Fibroblast of villous mesenchyme (primary cell): Measurements from ENCODE around the gene CDK5RAP3. TPM values are rescaled to one million over a fixed set of nuclear protein-coding genes. Genes with fewer than 3 reads are reported as not detected.

Experiments
- DNase-seq: peaks from one replicate; pipeline ENCODE4 v3.0.0-alpha.2; 2010; ENCODE audit warnings: low read depth
- H3K4me3 ChIP-seq: 2 replicates; pipeline ENCODE4 v1.5.1; 2011; ENCODE audit warnings: low read depth, mild to moderate bottlenecking, low read length
- total RNA-seq: library from RNA; depleted of rRNA; stranded (reverse); fragments of >200 nt; gene quantifications from 2 replicates; pipeline ENCODE4 v1.2.3, GENCODE V29; 2012
- TF ChIP-seq, protein P1 (sequence below): IDR thresholded peaks from 2 replicates; pipeline ENCODE4 v1.5.1; 2012; ENCODE audit warnings: low read depth, mild to moderate bottlenecking, low read length; ENCODE audit not compliant: insufficient read depth

The CDK5RAP3 gene
- total RNA-seq, 1 donor, result 32.4 TPM

DNA sequence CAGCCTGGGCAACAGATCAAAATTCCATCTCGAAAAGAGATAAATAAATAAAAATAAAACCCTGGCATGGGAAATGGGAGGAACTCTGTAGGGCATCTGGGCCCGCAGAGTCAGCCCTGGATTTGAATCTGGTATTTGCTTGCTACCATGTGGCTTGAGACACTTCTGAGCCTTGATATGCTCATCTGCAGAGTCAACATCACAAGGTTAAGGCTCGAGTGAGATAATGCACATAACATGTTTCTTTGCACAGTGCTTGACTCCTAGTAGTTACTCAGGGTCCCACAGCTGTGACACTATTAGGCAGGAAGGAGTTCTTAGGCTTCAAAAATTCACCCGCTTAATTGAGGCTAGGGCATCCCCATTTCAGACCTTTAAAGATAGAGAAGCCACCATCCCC lies 21.3 kb downstream of the CDK5RAP3 start:
- TF ChIP-seq, protein P1, sequence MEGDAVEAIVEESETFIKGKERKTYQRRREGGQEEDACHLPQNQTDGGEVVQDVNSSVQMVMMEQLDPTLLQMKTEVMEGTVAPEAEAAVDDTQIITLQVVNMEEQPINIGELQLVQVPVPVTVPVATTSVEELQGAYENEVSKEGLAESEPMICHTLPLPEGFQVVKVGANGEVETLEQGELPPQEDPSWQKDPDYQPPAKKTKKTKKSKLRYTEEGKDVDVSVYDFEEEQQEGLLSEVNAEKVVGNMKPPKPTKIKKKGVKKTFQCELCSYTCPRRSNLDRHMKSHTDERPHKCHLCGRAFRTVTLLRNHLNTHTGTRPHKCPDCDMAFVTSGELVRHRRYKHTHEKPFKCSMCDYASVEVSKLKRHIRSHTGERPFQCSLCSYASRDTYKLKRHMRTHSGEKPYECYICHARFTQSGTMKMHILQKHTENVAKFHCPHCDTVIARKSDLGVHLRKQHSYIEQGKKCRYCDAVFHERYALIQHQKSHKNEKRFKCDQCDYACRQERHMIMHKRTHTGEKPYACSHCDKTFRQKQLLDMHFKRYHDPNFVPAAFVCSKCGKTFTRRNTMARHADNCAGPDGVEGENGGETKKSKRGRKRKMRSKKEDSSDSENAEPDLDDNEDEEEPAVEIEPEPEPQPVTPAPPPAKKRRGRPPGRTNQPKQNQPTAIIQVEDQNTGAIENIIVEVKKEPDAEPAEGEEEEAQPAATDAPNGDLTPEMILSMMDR, result no peak
- no peak for DNase-seq
- H3K4me3 ChIP-seq, result no peak overlapping the region

DNA sequence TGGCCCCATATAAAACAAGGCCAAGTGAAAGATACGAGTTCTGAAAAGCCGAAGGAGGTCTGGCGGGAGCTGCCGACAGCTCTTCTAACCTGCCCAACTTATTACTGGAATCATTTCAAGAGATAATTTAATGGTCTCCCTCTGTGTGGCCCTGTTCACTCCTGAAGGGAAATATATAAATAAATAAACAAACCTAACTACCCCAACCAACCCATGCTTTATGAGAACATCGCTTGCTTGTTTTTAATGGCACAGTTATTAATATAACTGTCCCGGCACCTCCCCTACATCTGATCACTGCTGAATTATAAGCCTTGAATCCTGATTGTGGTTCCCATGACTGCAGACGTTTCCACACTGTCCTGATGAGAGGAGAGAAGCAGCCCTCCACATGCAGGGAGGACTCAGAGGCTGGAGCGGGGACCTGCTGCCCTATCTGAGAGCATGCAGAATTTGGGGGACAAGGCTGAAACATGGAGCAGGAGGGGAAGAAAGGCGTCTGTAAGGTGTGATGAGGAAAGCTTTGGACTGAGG lies 22.2 kb downstream of the CDK5RAP3 start:
- no peak overlapping the region for H3K4me3 ChIP-seq
- TF ChIP-seq, protein P1, result no peak
- no peak for DNase-seq

DNA sequence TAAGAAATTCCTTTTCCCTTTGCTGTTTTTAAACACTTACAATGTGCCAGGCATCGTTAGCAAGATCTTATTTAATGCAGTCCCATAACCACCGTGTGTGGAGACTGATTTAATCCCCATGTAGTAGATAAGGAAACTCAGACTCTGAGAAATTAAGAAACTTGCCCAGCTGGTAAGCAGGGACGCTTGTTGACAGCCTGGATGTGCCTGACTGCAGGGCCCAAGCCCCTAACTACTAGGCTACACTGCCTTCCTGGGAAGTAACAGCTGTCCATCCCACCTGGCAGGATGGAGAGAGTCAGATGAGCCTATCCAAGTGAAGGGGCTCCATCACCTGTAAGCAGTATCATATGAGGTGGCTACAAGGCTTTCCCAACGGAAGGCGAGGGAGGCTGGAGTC lies 23.1 kb downstream of the CDK5RAP3 start:
- no peak for DNase-seq
- TF ChIP-seq, protein P1, result no peak
- no peak overlapping the region for H3K4me3 ChIP-seq

- DNase-seq, result no peak
- TF ChIP-seq, protein P1, result no peak
- no peak overlapping the region for H3K4me3 ChIP-seq
These were observed 23.8 kb downstream of the CDK5RAP3 start for GRCh38 chr17:47994724-47995123.

DNA sequence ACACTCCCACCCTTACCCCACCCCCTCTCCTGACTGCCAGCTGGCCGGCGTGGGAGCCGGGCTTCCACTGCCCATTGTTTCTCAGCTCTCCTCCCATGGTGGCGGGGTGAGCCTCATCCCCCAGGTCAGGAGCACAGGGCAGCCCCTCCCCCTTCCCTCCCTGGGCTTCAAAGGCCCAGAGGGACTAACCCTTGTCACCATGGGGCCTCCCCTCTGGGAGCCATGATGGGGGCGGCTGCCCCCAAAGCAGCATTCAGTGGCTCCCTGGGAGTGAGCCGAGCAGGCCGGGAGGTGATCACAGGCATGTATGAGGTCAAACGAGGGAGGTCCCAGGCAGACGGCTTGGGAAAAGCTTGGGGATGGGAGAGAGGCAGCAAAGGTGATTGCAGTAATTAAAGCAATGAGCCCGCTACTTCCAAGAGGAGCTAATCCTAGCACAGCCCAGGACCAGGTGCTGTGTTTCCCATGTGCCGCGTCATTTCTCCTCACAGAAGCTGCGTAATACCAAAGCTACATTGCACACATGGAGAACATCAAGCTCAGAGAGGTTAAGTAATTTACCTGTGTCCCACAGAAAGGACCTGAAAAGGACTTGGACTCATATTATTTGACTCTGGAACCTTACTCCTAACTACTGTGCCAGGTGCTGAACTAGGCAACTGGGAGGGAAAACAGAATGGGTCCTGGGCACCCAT lies 24.5 kb downstream of the CDK5RAP3 start:
- DNase-seq, result no peak
- no peak overlapping the region for H3K4me3 ChIP-seq
- TF ChIP-seq, protein P1, result no peak

DNA sequence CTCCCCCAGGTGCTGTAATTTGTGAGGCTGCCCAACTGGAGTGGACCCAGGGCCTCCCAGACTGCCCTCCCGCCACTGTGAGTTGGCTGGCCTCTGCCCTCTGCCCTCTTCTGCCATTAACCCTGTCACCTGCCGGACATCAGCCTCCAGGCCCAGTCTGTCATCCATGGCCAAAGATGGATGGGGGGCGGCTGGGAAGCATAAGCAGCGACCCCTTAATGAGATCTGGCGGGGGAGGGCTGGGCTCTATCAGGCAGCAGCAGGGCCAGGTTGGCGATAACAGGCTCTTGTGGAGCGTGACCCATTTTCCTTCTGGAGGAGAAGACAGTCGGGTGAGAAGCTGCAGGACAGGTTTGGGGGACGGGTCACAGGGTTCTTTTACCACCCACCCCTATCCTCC lies 25.3 kb downstream of the CDK5RAP3 start:
- TF ChIP-seq, protein P1, result no peak
- no peak overlapping the region for H3K4me3 ChIP-seq
- no peak for DNase-seq

GRCh38 chr17:47997586-47997985 lies 26.7 kb downstream of the CDK5RAP3 start:
- TF ChIP-seq, protein P1, result no peak
- DNase-seq, result no peak

More at GRCh38 chr17:47997586-47997985, 26.7 kb downstream of the CDK5RAP3 start:
- no peak overlapping the region for H3K4me3 ChIP-seq
